Mesangial cell (primary cell): ENCODE measurements around the gene IFITM10. TPM values are rescaled to one million over a fixed set of nuclear protein-coding genes. Genes with fewer than 3 reads are reported as not detected.

ENCODE experiments used
- total RNA-seq: library from RNA; depleted of rRNA; stranded (reverse); fragments of >200 nt; gene quantifications from 2 replicates; pipeline ENCODE4 v1.2.3, GENCODE V29; 2015

Gene IFITM10
- 2.9 TPM in 1 of 2 replicates, not detected in the other for total RNA-seq

DNA sequence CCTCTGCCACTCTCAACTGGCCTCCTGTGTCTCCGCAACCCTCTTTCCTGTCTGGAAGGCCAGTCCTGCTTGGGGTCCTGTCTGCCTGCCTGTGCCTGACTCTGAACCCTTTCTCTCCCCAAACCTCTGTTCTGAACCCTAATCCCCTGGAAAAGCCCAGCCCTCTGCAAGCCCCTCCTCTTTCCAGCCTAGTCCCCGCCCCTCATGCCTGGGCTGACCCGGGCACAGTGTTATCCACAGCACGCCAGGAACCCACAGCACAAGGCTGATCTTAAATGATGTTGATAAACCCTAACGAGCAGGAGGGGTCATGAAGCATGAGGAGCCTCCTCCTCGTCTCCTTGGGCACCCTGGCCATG, at the start of gene IFITM10:
Gene IFITM10, minus strand, starts transcription at position 115 of the 359 bp plus-strand sequence. CDS start 153 bp downstream, outside the sequence.

DNA sequence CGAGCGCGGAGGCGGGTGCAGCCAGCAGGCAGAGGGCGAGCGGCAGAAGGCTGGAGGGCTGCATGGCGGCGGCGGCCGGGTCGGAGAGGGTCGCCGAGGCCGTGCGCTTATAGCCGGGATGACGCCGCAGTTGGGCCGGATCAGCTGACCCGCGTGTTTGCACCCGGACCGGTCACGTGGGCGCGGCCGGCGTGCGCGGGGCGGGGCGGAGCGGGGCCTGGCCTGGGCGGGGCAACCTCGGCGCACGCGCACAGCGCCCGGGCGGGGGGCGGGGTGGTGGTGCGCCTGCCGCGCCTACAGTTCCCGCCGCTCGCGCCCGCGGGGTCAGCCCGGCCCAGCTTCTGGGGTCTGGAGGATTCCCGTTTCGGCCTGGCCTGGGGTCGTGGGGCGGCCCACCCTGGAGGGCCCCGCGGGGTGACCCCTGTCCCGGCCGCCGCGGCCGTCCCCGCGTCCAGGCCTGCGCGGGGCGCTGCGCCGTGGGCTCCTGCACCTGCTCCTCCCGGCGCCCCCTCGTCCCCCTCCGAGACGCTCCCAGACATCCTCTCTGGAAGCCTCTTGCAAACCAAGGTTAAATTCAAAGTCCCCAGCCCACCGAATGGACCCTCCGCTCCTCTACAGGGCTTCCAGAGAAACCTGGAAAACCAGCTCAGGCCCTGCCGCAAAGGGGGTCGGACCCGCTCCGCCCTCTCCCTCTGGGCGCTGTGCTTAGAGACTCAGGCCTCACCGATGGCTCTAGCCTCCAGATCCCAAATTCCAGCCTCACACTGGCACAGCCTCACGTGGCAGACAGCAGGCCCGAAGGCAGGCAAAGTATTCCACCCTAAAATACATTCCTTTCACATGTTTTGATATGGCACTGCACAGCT, 13.6 kb upstream of the IFITM10 start, which contains the start of gene CTSD:
Gene CTSD, minus strand, starts transcription at position 132 of the 866 bp plus-strand sequence. Its CDS starts 68 bp downstream, at position 64.

DNA sequence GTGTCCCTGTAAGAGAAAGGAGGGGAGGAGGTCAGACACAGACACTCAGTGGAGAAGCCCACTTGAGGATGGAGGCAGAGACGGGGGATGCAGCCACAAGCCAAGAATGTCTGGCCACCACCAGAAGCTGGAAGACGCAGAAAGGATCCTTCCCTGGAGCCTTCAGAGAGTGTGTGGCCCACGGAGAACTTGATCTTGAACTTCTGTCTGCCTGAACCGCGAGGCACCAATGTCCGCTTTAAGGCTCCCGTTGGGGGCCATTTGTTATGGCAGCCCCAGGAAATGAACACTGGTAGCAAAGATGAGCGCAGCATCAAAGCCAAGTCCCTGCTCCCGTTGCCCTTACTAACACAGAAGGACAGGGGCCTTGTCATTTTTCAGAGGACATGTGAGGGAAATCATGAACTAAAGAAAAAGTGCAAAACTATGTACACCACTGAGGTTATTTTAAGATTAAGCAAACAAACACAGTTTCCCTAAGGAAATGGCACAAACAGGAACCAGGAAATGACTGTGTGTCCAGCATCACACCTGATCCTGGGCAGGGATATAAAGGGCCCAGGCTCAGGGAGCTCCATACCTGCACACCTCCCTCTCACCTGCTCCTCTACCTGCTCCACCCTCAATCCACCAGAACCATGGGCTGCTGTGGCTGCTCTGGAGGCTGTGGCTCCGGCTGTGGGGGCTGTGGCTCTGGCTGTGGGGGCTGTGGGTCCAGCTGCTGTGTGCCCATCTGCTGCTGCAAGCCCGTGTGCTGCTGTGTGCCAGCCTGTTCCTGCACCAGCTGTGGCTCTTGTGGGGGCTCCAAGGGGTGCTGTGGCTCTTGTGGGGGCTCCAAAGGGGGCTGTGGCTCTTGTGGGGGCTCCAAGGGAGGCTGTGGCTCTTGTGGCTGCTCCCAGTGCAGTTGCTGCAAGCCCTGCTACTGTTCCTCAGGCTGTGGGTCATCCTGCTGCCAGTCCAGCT, 53.5 kb downstream of the IFITM10 start, which contains the start of gene KRTAP5-6:
Gene KRTAP5-6, plus strand, starts transcription at position 588 of the 963 bp plus-strand sequence. Its CDS starts 51 bp downstream, at position 639.

Other genes with a start within 250 kb of the IFITM10 start
- 5.7 and 8.4 TPM in 2 replicates for gene DUSP8, start 178.3 kb downstream of the IFITM10 start, total RNA-seq
- gene KRTAP5-1, start 165.3 kb downstream of the IFITM10 start, total RNA-seq = not detected in 2 replicates
- gene KRTAP5-2, start 152.3 kb downstream of the IFITM10 start, total RNA-seq = not detected in 2 replicates
- not detected in 2 replicates for gene KRTAP5-3, start 142.1 kb downstream of the IFITM10 start, total RNA-seq
- not detected in 2 replicates for gene KRTAP5-4, start 128.5 kb downstream of the IFITM10 start, total RNA-seq
- gene KRTAP5-5, start 120.8 kb downstream of the IFITM10 start, total RNA-seq = not detected in 2 replicates
- not detected in 2 replicates for gene KRTAP5-6, start 53.4 kb downstream of the IFITM10 start, total RNA-seq
- gene CTSD, start 13.3 kb upstream of the IFITM10 start, total RNA-seq = 202 and 1,024 TPM in 2 replicates
- 2.0 TPM in 1 of 2 replicates, not detected in the other for gene SYT8, start 84.4 kb upstream of the IFITM10 start, total RNA-seq
- not detected in 2 replicates for gene TNNI2, start 88.4 kb upstream of the IFITM10 start, total RNA-seq
- gene LSP1, start 102.5 kb upstream of the IFITM10 start, total RNA-seq = 0.33 and 5.6 TPM in 2 replicates
- gene PRR33, start 141.3 kb upstream of the IFITM10 start, total RNA-seq = not detected in 2 replicates
- not detected in 2 replicates for gene TNNT3, start 169.1 kb upstream of the IFITM10 start, total RNA-seq
- 210 and 261 TPM in 2 replicates for gene MRPL23, start 196.7 kb upstream of the IFITM10 start, total RNA-seq
- gene H19, start 247.2 kb upstream of the IFITM10 start, total RNA-seq = 16.5 and 607 TPM in 2 replicates